Posterior vena cava (tissue), 2 donors: ENCODE measurements around the gene PTPRN2. TPM values are rescaled to one million over a fixed set of nuclear protein-coding genes. Genes with fewer than 3 reads are reported as not detected.

ENCODE experiments used
- DNase-seq: peaks from one replicate; pipeline ENCODE4 v3.0.0-alpha.2; 2020; ENCODE audit warnings: low spot score
- intact Hi-C, 2 donors: fragments of 100-400 bp; cut with DNase I; formaldehyde crosslinking; loops; one replicate each; pipeline versions ENCODE4 v1.14.1 to v1.14.2; 2022 to 2023
- total RNA-seq, 2 donors: library from RNA; stranded (reverse); fragmentation: NEBNext Ultra II Directional; extraction: Animal tissue kit (Norgen Biotek cat#: 25700); gene quantifications; one replicate each; pipeline ENCODE4 v1.2.1, GENCODE V29; 2021
- donor health status: DM: yes; HTN: yes; CAD: no.
- donor health status: DM: yes; HTN: yes; CAD: no.

Gene PTPRN2
- total RNA-seq, 2 donors from 2014 or later: 1.6 to 2.8 TPM

- intact Hi-C loops: no loop called here
- DNase-seq: no peak
These were observed 710.1 kb downstream of the PTPRN2 start for GRCh38 chr7:157877298-157878090.

- DNase-seq: no peak
- intact Hi-C loops: no loop called here
These were observed 710.9 kb downstream of the PTPRN2 start for GRCh38 chr7:157876469-157877285.

GRCh38 chr7:157875230-157876179 is 712.1 kb downstream of the PTPRN2 start:
- intact Hi-C loops: no loop called here
- no peak for DNase-seq

- intact Hi-C loops: no loop called here
- no peak for DNase-seq
These were observed 712.8 kb downstream of the PTPRN2 start for GRCh38 chr7:157874870-157875229.

GRCh38 chr7:157874208-157874816 is 713.3 kb downstream of the PTPRN2 start:
- DNase-seq: no peak
- intact Hi-C loops: no loop called here

GRCh38 chr7:157873664-157874063 is 714.0 kb downstream of the PTPRN2 start:
- intact Hi-C loops: no loop called here
- no peak for DNase-seq

- no peak for DNase-seq
- intact Hi-C loops: no loop called here
These were observed 714.4 kb downstream of the PTPRN2 start for GRCh38 chr7:157873181-157873580.

GRCh38 chr7:157872447-157872846 is 715.2 kb downstream of the PTPRN2 start:
- intact Hi-C loops: no loop called here

GRCh38 chr7:157871681-157872080 is 715.9 kb downstream of the PTPRN2 start:
- no peak for DNase-seq
- intact Hi-C loops: no loop called here

More at GRCh38 chr7:157872447-157872846, 715.2 kb downstream of the PTPRN2 start:
- no peak for DNase-seq

- intact Hi-C loops: no loop called here
- DNase-seq: no peak
These were observed 716.9 kb downstream of the PTPRN2 start for GRCh38 chr7:157870644-157871290.

GRCh38 chr7:157869793-157870192 is 717.8 kb downstream of the PTPRN2 start:
- no peak for DNase-seq
- intact Hi-C loops: no loop called here

- intact Hi-C loops: no loop called here
These were observed 719.8 kb downstream of the PTPRN2 start for GRCh38 chr7:157867685-157868305.

GRCh38 chr7:157866336-157866924 is 721.2 kb downstream of the PTPRN2 start:
- intact Hi-C loops: no loop called here
- DNase-seq: no peak

More at GRCh38 chr7:157867685-157868305, 719.8 kb downstream of the PTPRN2 start:
- DNase-seq: no peak

- intact Hi-C loops: no loop called here
- no peak for DNase-seq
These were observed 722.1 kb downstream of the PTPRN2 start for GRCh38 chr7:157865351-157866165.

- DNase-seq: no peak
- intact Hi-C loops: no loop called here
These were observed 722.7 kb downstream of the PTPRN2 start for GRCh38 chr7:157864911-157865310.

- intact Hi-C loops: no loop called here
- no peak for DNase-seq
These were observed 723.5 kb downstream of the PTPRN2 start for GRCh38 chr7:157863906-157864810.
